K562 (cell line): ENCODE measurements around the gene MAST3. TPM values are rescaled to one million over a fixed set of nuclear protein-coding genes. Genes with fewer than 3 reads are reported as not detected.

Experiments
- ATF1 ChIP-seq, 2 experiments: fragments of 450-650 bp in 1 of 2; IDR thresholded peaks; 2 replicates each; pipeline ENCODE4 v1.6.1; 2016; ENCODE audit warnings: missing compliant biosample characterization in 1 of 2, missing genetic modification characterization in 1 of 2
- FOS ChIP-seq: IDR thresholded peaks from 3 replicates; pipeline ENCODE4 v1.6.1; 2011; ENCODE audit not compliant: insufficient read length; ENCODE audit errors: extremely low read depth
- HDAC1 ChIP-seq, 2 experiments: fragments of 450-650 bp; IDR thresholded peaks; 2 replicates each; pipeline ENCODE4 v1.6.1; 2016 to 2017; ENCODE audit warnings: inconsistent platforms in 1 of 2, mild to moderate bottlenecking in 1 of 2, moderate library complexity in 1 of 2
- LCOR ChIP-seq: sonication (generic); formaldehyde crosslinking; IDR thresholded peaks from 2 replicates; pipeline ENCODE4 v1.8.0; 2022; ENCODE audit warnings: mild to moderate bottlenecking, missing genetic modification reagents
- MEF2D ChIP-seq: conservative IDR thresholded peaks from 2 replicates; pipeline ENCODE4 v1.6.1; 2016; ENCODE audit warnings: low read depth, missing genetic modification characterization, missing compliant biosample characterization
- MTA1 ChIP-seq: fragments of 450-650 bp; IDR thresholded peaks from 2 replicates; pipeline ENCODE4 v1.6.1; 2017; ENCODE audit warnings: borderline replicate concordance
- MYC ChIP-seq, 2 experiments: fragments of 250-450 bp in 1 of 2; sonication (Bioruptor Pico) in 1 of 2; IDR thresholded peaks; 2 replicates each; pipeline versions ENCODE4 v1.5.1 to v1.6.1; 2012 to 2021; ENCODE audit warnings: low read depth in 2 of 2, borderline replicate concordance in 1 of 2, improper control_type of control experiment in 1 of 2, low read length in 1 of 2, mild to moderate bottlenecking in 1 of 2, moderate library complexity in 1 of 2
- NCOA4 ChIP-seq: fragments of 450-650 bp; IDR thresholded peaks from 2 replicates; pipeline ENCODE4 v1.6.1; 2018; ENCODE audit warnings: mild to moderate bottlenecking; ENCODE audit not compliant: partially characterized antibody
- TAF7 ChIP-seq: fragments of 450-650 bp; IDR thresholded peaks from 2 replicates; pipeline ENCODE4 v1.6.1; 2016; ENCODE audit warnings: missing genetic modification characterization, missing compliant biosample characterization
- TSC22D4 ChIP-seq: fragments of 450-650 bp; IDR thresholded peaks from 2 replicates; pipeline ENCODE4 v1.6.1; 2016; ENCODE audit warnings: missing genetic modification characterization, missing biosample characterization, control low read depth
- polyA plus RNA-seq, 8 experiments: library from polyadenylated mRNA; depleted of rRNA in 4 of 8; stranded (reverse) in 5 of 8; unstranded in 3 of 8; fragments of >200 nt; fragmentation: Nextera tagmentation in 2 of 8; fragmentation: Illumina TruSeq in 1 of 8; extraction: Ambion mirVana in 2 of 8; extraction: Trizol in 1 of 8; gene quantifications; 2 replicates each; pipeline versions ENCODE4 v1.2.1 to v1.2.3, GENCODE V29; 2011 to 2014; ENCODE audit warnings: inconsistent platforms in 1 of 8, missing spikeins in 1 of 8
- total RNA-seq, 7 experiments: library from RNA; depleted of rRNA in 6 of 7; stranded (reverse); fragments of >200 nt in 6 of 7; fragmentation: Illumina TruSeq in 2 of 7; extraction: Trizol in 2 of 7; gene quantifications; 2 replicates each; pipeline versions ENCODE4 v1.2.1 to v1.2.3, GENCODE V29; 2011 to 2021; ENCODE audit warnings: low replicate concordance in 1 of 7
- TF ChIP-seq, protein P1 (sequence below): fragments of 200-800 bp; sonication (Bioruptor generic); IDR thresholded peaks from 2 replicates; pipeline ENCODE4 v1.6.1; 2017; ENCODE audit warnings: missing genetic modification characterization, missing compliant biosample characterization
- TF ChIP-seq, protein P2 (sequence below), 2 experiments: fragments of 450-650 bp; IDR thresholded peaks; 2 replicates each; pipeline ENCODE4 v1.6.1; 2016; ENCODE audit warnings: mild to moderate bottlenecking in 2 of 2, borderline replicate concordance in 1 of 2, low read depth in 1 of 2, moderate library complexity in 1 of 2

MAST3 gene
- total and polyA plus RNA-seq, 9 of the 15 experiments (the other 6 are each of a cell fraction or from before 2014, with no cell fraction given): 0.94 to 9.9 (median 2.4) TPM

DNA sequence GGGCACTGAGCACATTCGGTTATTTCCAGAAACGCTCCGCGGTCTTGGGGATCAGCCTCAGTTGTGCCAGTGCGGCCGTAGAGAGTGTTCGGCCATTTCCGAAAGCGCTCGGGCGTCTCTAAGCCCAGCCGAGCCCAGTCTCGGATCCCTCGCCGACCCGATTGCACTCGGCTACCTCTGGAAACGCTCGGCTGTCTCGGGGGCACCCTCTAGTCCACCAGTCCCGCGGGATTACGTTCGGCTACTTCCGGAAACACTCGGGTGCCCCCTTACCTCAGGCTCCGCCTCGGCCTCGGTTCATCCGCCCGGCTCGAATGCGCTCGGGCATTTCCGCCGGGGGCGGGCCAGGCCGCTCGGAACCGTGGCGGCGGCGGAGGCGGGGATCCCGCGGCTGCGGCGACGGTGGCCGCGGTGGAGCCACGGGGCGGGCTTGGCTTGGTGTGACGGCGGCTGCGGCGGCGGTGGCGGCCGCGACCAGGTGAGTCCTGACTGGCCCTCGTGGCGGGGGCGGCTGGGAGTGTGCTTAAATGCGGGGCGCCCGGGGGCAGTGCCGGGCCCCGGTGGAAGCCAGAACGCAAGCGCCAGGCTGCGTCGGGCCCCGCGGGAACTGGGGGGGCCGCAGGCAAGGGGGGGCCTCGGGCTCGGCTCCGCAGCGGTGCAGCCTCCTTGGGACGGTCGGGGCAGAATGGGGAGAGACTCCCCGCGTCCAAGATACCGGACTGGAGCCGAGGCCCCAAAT, 55.4 kb downstream of the MAST3 start, which contains the start of gene PIK3R2 (continued):
- TF ChIP-seq, protein P1, sequence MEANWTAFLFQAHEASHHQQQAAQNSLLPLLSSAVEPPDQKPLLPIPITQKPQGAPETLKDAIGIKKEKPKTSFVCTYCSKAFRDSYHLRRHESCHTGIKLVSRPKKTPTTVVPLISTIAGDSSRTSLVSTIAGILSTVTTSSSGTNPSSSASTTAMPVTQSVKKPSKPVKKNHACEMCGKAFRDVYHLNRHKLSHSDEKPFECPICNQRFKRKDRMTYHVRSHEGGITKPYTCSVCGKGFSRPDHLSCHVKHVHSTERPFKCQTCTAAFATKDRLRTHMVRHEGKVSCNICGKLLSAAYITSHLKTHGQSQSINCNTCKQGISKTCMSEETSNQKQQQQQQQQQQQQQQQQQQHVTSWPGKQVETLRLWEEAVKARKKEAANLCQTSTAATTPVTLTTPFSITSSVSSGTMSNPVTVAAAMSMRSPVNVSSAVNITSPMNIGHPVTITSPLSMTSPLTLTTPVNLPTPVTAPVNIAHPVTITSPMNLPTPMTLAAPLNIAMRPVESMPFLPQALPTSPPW (CRISPR knock-in tag): peak; percentile 97
- TF ChIP-seq NCOA4: no peak
- no peak for TF ChIP-seq LCOR (CRISPR knock-in tag)
- no peak for TF ChIP-seq MTA1
- peak in 1 of 2 experiments; percentile 38; a peak in 1 of 4 replicates for TF ChIP-seq HDAC1 (IDR thresholded peaks at IDR 0.05)
- peak; percentile 47; the same call in 1 of the 2 replicates for TF ChIP-seq TAF7
- no peak for TF ChIP-seq FOS
- peak; percentile 3; the same call in 1 of the 2 replicates for TF ChIP-seq MYC (IDR thresholded peaks at IDR 0.05; ENCODE audit: low read depth, low read length)
- TF ChIP-seq MYC (CRISPR knock-in tag; IDR thresholded peaks at IDR 0.05; ENCODE audit: borderline replicate concordance, low read depth): no peak
- no peak for TF ChIP-seq MEF2D
- TF ChIP-seq, protein P2, sequence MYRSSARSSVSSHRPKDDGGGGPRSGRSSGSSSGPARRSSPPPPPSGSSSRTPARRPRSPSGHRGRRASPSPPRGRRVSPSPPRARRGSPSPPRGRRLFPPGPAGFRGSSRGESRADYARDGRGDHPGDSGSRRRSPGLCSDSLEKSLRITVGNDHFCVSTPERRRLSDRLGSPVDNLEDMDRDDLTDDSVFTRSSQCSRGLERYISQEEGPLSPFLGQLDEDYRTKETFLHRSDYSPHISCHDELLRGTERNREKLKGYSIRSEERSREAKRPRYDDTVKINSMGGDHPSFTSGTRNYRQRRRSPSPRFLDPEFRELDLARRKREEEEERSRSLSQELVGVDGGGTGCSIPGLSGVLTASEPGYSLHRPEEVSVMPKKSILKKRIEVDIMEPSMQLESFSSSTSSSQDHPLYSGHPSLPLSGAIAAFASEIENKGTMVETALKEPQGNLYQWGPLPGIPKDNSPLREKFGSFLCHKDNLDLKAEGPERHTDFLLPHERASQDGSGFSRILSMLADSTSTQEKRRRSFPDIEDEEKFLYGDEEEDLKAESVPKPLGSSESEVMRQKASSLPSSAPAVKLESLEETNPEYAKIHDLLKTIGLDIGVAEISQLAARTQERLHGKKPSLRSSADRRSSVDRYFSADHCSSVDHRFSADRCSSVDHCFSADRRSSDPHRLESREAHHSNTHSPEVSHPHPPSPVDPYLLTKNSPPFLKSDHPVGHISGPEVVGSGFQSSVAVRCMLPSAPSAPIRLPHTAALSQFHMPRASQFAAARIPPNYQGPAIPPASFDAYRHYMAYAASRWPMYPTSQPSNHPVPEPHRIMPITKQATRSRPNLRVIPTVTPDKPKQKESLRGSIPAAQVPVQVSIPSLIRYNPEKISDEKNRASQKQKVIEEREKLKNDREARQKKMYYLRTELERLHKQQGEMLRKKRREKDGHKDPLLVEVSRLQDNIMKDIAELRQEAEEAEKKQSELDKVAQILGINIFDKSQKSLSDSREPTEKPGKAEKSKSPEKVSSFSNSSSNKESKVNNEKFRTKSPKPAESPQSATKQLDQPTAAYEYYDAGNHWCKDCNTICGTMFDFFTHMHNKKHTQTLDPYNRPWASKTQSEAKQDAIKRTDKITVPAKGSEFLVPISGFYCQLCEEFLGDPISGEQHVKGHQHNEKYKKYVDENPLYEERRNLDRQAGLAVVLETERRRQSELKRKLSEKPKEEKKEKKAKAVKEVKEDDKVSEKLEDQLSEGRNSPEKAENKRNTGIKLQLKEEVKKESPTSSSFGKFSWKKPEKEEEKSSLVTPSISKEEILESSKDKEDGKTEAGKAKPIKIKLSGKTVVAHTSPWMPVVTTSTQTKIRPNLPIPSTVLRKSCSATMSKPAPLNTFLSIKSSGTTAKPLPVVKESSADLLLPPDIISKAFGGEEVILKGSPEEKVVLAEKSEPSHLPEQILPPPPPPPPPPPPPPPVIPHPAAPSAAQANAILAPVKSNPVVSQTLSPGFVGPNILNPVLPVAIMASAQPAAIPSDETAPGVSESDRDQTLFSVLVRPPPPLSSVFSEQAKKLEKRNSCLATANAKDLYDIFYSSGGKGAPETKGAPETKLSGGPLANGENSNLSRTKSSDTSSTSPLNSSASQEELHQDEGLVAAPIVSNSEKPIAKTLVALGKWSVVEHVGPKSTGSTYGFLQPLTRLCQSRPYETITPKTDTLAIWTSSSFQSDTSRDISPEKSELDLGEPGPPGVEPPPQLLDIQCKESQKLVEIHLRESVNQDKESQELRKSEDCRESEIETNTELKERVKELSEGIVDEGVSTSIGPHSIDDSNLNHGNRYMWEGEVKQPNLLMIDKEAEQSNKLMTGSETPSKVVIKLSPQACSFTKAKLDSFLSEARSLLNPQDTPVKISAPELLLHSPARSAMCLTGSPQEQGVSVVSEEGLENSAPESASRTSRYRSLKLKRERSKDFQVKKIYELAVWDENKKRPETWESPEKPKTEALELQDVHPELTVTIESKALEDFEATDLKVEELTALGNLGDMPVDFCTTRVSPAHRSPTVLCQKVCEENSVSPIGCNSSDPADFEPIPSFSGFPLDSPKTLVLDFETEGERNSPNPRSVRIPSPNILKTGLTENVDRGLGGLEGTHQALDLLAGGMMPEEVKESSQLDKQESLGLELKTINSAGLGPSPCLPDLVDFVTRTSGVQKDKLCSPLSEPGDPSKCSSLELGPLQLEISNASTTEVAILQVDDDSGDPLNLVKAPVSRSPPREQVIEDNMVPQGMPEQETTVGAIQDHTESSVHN (IDR thresholded peaks at IDR 0.05; ENCODE audit: borderline replicate concordance in 1 of 2, low read depth in 1 of 2): 0 out of 4 replicates have a peak, but pooled peaks of 1 of the 2 experiments have one; percentile 32
- TF ChIP-seq TSC22D4 (tag): no peak
- no peak for TF ChIP-seq ATF1 (CRISPR knock-in tag; IDR thresholded peaks at IDR 0.05)
- peak; percentile 32; the same call in 1 of the 2 replicates for TF ChIP-seq ATF1 (tag; IDR thresholded peaks at IDR 0.05)
